HuH-7 (cell line): ENCODE measurements around the gene FUT9.

ENCODE experiments used
- DNase-seq: peaks from one replicate; pipeline ENCODE4 v3.0.0; 2011; ENCODE audit warnings: low spot score

FUT9 gene

DNA sequence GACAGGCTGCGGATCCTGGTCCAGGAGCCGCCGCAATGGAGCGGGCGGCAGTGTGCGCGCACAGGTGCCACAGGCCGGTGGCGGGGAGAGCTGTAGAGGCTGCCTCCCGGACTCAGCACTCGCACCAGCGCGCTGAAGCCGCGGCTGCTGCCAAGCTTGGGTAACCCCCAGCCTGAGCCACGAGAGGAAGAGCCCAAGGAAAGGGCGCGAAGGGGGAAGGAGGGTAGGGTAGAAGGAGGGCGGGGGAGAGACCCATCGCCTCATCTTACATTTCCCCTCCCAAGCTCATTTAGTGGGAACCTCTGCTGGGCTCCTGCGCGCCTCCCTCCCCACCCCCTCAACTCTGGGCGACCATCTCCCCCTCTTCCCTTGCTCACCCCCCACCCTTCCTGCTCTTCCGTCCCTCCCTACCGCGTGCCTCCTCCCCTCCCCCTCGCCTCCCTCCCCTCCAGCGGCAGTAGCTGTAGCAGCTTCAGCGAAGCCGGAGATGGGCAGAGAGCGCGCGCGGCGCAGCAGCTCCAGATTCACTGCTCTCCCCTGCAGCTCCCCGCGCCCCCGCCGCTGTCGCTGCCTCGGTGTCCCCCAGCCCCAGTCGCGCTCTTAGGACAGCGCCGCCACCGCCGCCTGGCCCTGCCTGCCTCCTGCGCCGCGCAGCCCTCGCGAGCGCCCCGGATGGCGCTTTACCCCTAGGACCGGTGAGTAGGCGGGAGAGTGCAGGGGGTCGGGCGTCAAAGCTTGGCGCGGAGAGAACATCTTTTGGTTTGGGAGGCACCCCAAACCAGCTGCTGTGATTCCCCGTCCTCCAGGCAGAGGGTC is at the start of gene FUT9:
TSS of gene FUT9 (plus strand) at position 457 of the 816 bp plus-strand sequence. CDS start 187,182 bp downstream, outside the sequence.
- no peak for DNase-seq

DNA sequence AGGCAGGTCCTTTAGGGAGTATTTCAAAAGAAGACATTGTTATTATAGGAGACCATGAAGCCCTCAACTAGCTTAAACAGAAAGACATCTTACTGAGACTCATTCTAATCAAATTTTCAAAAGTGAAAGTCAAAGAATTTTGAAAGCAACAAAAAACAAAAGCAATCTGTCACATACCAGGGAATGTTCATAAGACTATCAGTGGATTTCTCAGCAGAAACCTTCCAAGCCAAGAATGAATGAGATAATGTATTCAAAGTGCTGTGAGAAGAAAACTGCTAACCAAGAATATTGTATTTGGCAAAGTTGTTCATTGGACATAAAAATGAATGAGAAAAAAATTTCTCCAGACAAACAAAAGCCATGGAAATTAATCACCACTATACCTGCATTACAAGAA is 48.2 kb upstream of the FUT9 start:
- DNase-seq: no peak

GRCh38 chr6:95973976-95974375 is 41.8 kb upstream of the FUT9 start:
- no peak for DNase-seq

GRCh38 chr6:95978230-95978629 is 37.5 kb upstream of the FUT9 start:
- DNase-seq: no peak

DNA sequence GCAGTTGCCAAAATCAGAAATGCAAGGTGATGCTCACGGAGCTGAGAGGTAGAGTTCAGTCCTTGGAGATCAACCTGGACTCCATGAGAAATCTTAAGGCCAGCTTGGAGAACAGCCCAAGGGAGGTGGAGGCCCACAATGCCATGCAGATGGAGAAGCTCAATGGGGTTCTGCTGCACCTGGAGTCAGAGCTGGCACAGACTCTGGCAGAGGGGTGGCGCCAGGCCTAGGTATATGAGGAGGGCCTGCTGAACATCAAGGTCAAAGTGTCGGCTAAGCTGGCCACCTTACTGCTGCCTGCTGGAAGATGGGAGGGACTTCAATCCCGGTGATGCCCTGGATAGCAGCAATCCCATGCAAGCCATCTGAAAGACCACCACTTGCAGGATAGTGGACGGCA is 23.9 kb upstream of the FUT9 start:
- no peak for DNase-seq

- no peak for DNase-seq
Observed at GRCh38 chr6:95994151-95994550, 21.6 kb upstream of the FUT9 start.

DNA sequence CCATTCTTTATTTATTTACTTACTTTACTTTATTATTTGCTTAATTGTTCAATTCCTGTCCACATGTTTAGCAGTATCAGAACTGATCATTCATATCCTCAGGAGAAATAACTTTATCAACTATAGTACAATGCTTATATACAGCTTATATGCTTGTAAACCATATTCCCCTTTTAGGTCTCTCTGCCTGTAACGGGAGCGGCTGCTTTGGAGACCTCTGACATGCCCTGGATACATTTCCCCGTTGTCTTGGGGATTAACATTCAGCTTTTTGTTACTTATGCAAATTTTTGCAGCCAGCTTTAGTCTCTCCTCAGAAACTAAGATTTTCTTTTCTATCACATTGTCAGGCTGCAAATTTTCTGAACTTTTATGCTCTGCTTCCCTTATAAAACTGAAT is 17.6 kb upstream of the FUT9 start:
- DNase-seq: no peak

GRCh38 chr6:96001891-96002575 is 13.7 kb upstream of the FUT9 start:
- no peak for DNase-seq

DNA sequence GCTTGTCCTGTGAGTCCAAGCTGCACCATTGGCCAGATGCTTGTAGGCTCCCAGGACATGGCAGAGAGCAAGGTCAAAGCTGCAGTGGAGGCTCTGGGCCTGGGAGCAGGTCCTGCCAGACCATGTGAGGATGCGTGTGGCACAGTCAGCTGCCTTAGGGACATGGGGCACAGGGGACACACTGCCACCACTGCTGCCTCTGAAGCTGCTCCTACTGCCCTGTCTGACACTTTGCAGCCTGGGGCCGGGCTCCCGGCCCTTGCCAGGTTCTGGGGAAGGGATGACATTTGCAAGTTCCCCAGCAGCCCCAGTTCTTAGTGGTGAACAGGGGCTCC is 13.2 kb upstream of the FUT9 start:
- DNase-seq: no peak

- no peak for DNase-seq
Observed at GRCh38 chr6:96002912-96003311, 12.9 kb upstream of the FUT9 start.

- DNase-seq: no peak
Observed at GRCh38 chr6:96007663-96008062, 8.1 kb upstream of the FUT9 start.

GRCh38 chr6:96013531-96013930 is 2.2 kb upstream of the FUT9 start:
- no peak for DNase-seq

DNA sequence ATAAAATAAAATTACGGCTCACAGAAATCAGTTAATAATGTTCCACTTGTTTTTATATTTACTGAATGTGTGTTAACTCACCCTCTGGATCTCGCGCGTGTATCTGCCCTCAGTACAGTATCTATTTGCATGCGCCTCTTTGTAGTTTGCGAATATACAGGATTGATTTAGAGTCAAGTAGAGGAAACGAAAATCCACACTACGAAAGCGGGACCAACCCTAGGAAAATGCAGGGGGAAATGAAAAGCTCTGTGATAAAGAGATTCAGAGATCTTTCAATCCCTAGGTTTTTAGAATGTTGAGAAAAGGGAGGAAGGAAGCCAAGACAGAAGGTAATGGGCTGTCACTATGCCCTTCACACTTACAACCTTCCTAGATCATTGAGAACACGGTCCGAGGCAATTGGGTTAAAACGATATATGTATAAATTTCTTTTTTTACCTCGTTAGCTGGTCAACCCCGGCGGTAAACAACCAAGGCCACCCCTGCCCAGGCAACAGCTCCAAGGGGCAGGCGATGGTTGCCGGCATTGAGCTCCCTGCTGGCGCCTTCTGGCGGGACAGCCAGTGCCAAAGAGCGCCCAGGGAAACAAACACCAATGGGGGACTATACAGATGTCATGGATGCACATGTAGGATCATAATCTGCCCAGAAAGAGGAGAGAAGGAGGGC is 792 bp upstream of the FUT9 start:
- no peak for DNase-seq

- no peak for DNase-seq
Observed at GRCh38 chr6:96016334-96017069, 728 bp downstream of the FUT9 start.

- DNase-seq: no peak
Observed at GRCh38 chr6:96017070-96017359, 1.2 kb downstream of the FUT9 start.

DNA sequence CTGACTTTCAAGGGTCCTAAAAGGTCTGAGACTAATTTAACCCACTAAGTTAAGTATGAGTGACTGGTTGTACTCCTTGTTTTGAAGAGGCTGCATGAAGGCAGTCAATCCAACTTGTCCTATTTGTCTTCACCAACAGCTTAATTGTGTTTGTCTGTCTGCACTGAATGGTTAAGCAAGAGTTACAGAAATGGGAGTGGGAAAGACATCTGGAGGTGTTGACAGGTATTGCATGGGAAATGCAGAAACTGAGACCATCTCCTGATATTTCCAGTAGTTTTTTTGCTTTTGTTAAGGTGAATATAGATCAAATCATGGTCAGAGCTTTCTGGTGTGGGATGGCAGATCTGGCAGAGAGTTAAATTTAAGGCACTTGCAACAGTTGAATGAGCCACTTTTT is 6.5 kb downstream of the FUT9 start:
- no peak for DNase-seq

DNA sequence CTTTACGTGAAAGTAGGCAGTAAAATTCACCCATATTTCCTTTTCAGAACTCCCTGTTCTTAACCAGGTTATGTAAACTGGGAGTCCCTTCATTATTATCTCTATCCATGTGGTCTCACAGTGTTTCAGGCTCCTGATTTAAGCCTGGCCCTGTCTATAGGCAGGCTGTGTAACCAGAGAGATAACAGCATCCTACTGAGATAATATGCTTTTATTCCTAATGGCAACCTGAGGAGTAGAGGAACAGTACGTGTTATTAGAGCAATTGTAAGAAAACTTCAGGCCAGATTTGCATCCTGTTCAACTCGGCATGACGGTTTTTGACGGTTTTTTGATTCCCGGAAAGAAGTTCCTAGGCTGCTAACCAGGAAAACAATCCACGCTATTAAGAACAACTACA is 16.9 kb downstream of the FUT9 start:
- DNase-seq: no peak

DNA sequence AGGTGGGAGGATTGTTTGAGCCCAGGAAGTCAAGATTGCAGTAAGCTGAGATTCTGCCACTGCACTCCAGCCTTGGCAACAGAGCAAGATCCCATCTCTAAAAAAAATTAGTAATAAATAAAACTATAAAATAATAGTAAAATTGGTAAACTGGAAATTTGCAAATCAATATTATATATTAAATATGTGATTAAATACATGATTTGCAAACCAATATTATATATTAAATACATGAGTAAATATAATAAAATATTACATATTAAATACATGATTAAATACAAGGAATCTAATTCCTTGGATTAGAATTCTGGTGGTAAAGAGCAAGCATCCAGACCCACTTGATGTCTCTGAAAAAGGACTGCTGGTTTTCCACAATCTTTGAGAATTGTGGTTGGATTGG is 35.8 kb downstream of the FUT9 start:
- DNase-seq: no peak

DNA sequence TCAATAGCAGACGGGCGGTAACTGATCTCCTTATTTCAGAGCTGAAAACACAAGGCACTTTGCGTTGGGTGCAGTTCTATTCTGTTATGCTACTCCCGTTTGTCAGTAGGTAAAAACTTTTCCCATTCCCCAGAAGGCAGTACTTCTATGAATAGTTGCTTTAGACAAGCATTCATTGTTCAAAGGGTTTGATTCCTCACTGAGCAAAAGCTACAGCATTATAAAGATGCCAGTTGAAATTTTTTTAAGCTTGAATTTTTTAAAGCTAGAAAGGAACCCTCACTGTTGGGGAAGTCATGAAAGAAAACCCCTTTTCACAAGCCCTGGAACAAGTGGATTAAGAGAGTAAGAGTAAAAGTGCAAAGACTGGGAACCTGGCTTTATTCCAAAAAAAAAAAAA is 42.3 kb downstream of the FUT9 start:
- no peak for DNase-seq

DNA sequence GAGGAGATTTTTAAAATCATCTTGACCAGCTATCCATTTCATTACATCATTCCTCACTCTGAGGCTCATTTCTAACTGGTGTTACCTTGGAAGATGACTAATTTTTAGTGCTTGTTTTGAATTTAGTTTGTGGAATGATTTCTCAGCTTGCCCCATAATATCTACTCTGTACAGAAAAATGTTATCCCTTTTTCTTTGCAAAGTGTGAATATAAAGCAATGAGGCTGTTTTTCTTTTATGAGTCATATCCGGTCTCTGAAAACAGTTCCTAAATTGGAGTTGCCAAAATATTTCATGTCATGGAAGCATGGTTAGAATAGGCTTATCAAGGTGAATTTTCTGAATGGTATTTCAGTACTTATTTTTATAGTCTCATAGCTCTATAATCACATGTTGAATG is 43.8 kb downstream of the FUT9 start:
- no peak for DNase-seq

DNA sequence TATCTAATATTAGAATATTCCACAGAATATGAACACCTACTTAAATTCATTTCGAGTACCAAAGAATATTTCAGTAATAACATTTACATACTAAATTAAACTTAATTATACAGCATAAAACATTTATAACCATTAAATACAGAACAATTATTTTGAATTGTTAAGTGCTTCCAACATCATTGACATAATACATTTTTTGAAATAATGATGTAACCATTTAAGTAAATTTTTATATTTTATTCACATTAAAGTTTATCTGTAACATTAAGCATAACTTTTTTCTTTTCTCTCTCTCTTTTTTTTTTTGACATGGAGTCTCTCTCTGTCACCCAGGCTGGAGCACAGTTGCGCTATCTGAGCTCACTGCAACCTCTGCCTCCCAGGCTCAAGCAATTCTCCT is 44.5 kb downstream of the FUT9 start:
- no peak for DNase-seq

DNA sequence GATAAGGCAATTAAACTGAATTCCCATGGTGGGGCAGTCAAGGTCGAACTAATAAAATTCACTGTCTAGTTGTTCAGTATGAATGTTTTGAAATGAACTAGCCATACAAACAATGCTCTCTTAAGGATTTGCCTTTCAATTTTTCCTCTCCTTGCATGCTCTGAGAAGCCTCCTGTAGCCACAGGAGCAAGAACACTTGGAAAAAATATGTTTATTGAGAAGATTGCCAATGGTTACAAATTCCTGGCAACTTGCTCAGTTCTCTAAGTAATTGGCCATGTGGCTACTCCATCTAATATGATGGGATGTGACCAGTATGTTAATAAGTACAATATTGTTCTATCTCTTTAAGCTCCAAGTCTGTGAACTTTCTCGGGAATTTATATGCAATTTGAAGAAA is 49.4 kb downstream of the FUT9 start:
- DNase-seq: no peak

DNA sequence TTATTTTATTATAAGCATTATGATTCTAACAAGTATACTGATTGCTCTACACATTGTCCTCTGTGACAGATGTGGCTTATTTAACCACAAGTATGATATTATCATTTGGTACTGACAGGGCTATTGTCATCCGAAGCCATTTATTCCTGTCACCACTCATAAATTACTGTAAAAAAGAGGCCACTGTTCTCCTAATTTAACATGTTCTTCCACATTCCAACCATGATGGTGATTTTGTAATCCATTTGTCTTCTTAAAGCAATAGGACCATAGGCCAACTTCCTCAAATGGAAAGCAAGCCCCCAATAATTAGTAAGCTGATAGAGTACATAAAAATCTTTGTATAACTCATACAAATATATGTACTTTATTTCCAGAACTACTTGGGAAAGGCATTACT is 50.6 kb downstream of the FUT9 start:
- DNase-seq: no peak
